Kidney tubule cell (primary cell): Measurements from ENCODE around the gene C1orf50.
"Not testable (repeated sequence)": the region's sequence is repeated elsewhere in the genome, so short reads cannot be mapped to it uniquely, and the experiment has no call there.

Experiments
- DNase-seq: peaks from one replicate; pipeline ENCODE4 v3.0.0-alpha.2; 2018; ENCODE audit warnings: low spot score

C1orf50 gene

GRCh38 chr1:42801832-42802473 lies 34.9 kb downstream of the C1orf50 start:
- no peak for DNase-seq

GRCh38 chr1:42806171-42806570 lies 39.1 kb downstream of the C1orf50 start:
- DNase-seq, result no peak

DNA sequence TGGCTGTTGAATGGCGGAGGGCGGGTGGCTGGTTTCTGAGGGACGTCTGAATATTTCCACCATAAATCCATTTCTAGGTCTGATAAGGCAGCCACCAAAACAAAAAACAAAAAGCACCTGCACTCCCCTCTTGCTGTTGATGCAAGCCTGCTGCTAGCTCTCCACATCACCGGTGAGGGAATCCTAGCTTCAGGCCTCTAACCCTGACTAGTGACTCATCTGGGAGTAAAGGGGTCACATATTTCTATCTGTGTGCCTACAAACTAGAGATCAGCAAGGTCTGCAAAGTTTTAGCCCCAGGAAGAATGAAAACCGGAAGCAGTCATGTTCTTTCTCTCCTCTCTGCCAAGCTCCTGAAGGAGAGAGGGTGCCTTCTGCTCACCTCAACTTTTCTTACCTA lies 39.5 kb downstream of the C1orf50 start:
- no peak for DNase-seq

GRCh38 chr1:42807056-42807668 lies 40.1 kb downstream of the C1orf50 start:
- DNase-seq, result no peak

GRCh38 chr1:42814815-42815214 lies 47.8 kb downstream of the C1orf50 start:
- DNase-seq, result not testable (repeated sequence)

DNA sequence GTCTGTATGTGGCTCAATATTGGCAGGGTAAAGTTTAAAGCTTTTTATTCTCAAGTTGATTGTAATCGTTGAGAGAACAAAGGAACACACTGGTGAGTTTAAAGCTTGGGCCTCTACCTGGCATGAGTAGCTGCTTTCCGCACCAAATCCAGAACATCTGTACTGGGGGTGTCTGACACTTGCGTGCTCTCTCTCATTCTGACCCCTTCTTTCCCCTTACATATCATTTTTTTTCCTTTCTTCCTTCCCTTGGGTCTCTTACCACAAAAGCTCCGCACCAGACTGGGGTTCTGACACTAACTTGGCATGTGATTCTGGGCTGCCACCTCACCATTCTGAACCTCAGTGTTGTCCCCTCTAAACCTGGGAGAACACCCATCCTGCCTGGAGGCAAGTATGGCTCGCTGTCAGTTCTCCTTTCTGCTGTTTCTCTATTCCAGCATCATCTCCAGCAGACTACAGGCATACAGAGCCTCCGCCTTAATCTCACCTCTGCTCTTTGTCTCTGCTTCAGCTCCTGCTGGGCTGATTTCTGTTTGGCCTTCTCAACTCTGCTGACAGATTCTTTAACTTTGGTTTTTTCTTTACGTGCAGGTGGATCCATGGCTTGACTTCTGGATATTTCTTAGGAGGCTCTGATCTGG lies 49.0 kb downstream of the C1orf50 start:
- DNase-seq, result peak; percentile 13

- DNase-seq, result peak; percentile 90
These were observed 49.8 kb downstream of the C1orf50 start, which contains the start of the genes ERMAP and SVBP for GRCh38 chr1:42816585-42817439. Gene ERMAP (plus strand): TSS chr1:42817122. CDS start chr1:42830449, 13,327 bp downstream. Gene SVBP (minus strand): TSS chr1:42817397. CDS start chr1:42816544, 853 bp downstream.

DNA sequence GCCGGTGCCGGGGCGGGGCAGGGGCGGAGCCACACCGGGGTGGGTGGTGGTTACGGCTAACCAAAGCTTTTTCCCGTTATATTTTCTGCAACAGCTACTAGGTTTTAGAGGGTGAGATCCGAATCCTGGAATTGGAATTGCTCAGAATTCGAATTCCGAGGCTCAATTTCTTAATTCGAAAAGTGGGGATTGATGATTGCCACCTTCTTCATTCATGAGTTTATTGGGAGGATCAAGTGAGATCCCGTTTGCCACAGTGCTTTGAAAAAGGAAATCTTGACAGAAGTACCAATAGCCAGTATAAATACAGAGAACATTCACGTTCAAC lies 50.4 kb downstream of the C1orf50 start:
- DNase-seq, result no peak

DNA sequence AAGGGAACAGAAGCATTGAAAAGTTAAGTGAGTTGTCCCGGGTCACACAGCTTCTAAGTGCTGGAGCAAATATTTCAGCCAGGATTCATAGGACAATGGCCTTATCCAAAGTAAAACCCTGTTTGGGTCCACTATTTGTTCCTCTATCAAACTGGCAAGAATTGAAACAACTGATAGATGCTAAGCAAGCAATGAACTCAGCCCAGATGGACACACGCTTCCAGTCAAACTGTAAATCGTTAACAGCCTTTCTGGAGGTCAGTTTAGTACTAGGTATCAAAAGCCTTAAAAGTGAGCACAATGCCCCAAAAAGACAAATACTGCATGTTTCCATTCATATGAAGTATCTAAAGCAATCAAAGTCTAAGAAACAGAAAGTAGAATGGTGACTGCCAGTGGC lies 50.9 kb downstream of the C1orf50 start:
- no peak for DNase-seq

DNA sequence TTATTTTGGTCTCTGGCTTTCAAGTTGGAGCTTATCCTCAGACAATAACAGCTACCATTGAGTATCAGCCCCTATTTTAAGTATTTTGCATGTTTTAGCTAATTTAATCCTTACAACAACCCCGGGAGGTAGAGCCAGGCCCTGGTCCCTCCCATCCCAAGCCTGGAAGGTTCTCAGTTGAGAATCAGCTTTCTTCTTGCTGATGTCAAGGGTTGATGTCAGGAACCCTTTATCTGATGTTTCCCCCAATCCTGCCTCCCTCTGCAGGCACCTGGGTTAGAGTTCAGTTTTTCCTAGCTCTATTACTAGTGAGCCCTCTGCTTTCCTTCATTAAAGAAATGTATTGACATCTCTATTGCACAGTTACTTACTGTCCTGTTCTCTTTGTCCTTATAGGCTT lies 53.8 kb downstream of the C1orf50 start:
- no peak for DNase-seq

DNA sequence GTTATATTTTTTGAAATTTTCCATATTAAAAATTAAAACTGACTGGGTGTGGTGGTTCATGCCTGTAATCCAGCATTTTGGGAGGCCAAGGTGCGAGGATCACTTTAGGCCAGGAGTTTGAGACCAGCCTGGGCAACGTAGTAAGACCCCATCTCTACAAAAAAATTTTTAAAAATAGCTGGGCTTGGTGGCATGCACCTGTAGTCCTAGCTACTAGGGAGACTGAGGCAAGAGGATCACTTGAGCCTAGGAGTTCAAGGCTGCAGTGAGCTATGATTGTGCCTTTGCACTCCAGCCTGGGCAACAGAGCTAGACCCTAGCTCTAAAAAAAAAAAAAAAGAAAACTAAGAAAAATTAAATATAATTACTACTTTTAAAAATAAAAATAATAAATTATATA lies 54.6 kb downstream of the C1orf50 start:
- DNase-seq, result no peak

- DNase-seq, result no peak
These were observed 55.8 kb downstream of the C1orf50 start for GRCh38 chr1:42822800-42823392.

DNA sequence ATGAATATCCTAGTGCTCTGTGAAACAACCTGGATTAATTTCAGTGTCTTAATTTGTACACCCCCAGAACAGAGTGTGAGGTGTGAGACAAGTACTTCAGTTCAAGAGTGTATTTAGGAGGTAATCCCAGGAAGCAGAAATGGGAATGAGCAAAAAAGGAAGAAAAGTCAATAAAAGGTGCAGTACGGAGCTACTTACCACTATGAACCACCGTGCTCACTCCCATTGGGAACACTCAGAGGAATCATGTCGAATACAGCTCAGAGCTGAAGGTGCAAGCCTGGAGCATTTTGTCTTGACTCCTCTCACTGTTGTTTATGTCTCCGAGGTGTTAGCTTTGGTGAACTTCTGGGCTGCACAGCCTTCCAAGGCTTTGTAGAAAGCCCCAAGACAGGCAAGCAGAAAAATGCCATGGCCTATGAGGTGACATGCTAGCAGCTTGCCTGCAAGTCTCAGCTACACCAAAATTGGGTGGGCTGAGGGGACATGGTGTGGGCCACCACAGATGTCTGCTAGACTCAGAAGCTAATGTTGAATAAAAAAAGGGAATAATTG lies 57.5 kb downstream of the C1orf50 start:
- DNase-seq, result no peak

DNA sequence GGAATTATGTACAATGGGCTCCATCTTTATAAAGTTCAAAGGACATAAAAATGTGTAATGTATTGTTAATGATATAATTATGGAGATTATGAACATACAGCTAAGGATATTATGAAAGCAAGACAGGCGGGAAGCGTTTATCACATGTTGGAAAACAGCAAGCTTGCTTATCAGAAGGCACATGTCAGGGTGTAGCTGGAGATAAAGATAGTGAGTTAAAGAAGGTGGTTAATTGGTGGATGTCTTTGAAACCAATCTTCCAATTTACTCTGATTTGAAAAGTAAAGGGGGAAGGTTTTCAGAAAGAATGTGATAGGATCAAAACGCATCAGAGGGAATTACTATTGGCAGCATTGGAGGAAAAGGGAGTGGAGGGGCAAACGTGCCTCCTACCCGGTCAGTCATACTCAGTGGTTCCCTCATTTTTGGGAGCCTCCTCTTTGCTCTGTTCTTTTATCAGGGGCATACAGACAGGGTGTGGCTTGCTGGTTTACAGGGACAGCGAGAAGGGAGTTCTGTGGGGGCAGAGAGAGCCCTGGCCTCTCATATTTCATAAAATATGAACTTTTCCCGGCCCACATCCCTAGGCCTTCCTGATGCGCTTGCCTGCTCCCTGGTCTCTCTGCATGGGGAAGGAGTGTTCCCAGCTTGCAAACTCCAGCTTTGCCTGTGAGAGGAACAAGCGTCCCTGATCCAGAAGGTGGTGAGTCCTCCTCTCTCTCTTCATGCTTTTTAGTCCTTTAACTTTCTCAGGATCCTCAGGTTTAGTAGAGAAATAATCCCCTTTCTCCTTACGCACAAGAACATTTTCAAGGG lies 58.2 kb downstream of the C1orf50 start:
- DNase-seq, result no peak
